ENCODE data around the gene TBXAS1. TPM values are rescaled to one million over a fixed set of nuclear protein-coding genes. Genes with fewer than 3 reads are reported as not detected.
"Not testable (repeated sequence)": the region's sequence is repeated elsewhere in the genome, so short reads cannot be mapped to it uniquely, and the experiment has no call there.

The TBXAS1 gene
- total and polyA plus RNA-seq, 8 donors, result 0.74 to 18.4 (median 2.2) TPM

- no peaks in the 10 kb centered on the region for H3K27me3 ChIP-seq
- no peaks in the 10 kb centered on the region for H3K9me3 ChIP-seq
- no peaks in the 10 kb centered on the region for H3K4me1 ChIP-seq
- 72 to 90% methylated on average over 4 of the region's 4 CpGs for WGBS, 2 donors
- no peaks in the 10 kb centered on the region for H3K36me3 ChIP-seq
- no peak overlapping the region for H3K27ac ChIP-seq
- no peak overlapping the region for H3K4me3 ChIP-seq
- ATAC-seq (no peak), DNase-seq (no peak), FAIRE-seq (no peak)
- intact Hi-C loops (cut with DNase I), result no loop called here
- no peak for TF ChIP-seq CTCF (IDR thresholded peaks at IDR 0.05)
These were observed 73.5 kb downstream of the TBXAS1 start for GRCh38 chr7:139902436-139903102.

GRCh38 chr7:139903103-139903477 lies 74.0 kb downstream of the TBXAS1 start:
- DNase-seq; H3K4me3 ChIP-seq; H3K4me1 ChIP-seq; ATAC-seq; H3K27me3 ChIP-seq; FAIRE-seq; H3K27ac ChIP-seq; intact Hi-C loops (cut with DNase I); H3K9me3 ChIP-seq; H3K36me3 ChIP-seq: not testable (repeated sequence)
- 65 to 68% methylated on average over 2 of the region's 2 CpGs for WGBS, 2 donors

GRCh38 chr7:139906879-139907278 lies 77.8 kb downstream of the TBXAS1 start:
- H3K4me3 ChIP-seq, result no peak overlapping the region
- FAIRE-seq, result no peak

GRCh38 chr7:139908792-139909191 lies 79.7 kb downstream of the TBXAS1 start:
- Histone ChIP-seq H3K36me3 (no peaks in the 10 kb centered on the region), H3K27ac (no peak overlapping the region), H3K27me3 (no peaks in the 10 kb centered on the region), H3K9me3 (no peaks in the 10 kb centered on the region), H3K4me1 (no peaks in the 10 kb centered on the region), H3K4me3 (no peak overlapping the region)
- DNase-seq (no peak), FAIRE-seq (no peak), ATAC-seq (no peak)
- intact Hi-C loops (cut with DNase I), result no loop called here
- TF ChIP-seq CTCF (IDR thresholded peaks at IDR 0.05), result no peak

More at GRCh38 chr7:139906879-139907278, 77.8 kb downstream of the TBXAS1 start:
- H3K4me1 ChIP-seq, result no peaks in the 10 kb centered on the region
- no peaks in the 10 kb centered on the region for H3K27me3 ChIP-seq
- H3K27ac ChIP-seq, result no peak overlapping the region
- DNase-seq, result no peak
- H3K36me3 ChIP-seq, result no peaks in the 10 kb centered on the region
- no peaks in the 10 kb centered on the region for H3K9me3 ChIP-seq
- intact Hi-C loops (cut with DNase I), result no loop called here
- no peak for ATAC-seq
- no peak for TF ChIP-seq CTCF (IDR thresholded peaks at IDR 0.05)

- ATAC-seq (no peak), FAIRE-seq (no peak), DNase-seq (no peak)
- intact Hi-C loops (cut with DNase I), result no loop called here
- Histone ChIP-seq H3K4me1 (no peaks in the 10 kb centered on the region), H3K27ac (no peak overlapping the region), H3K9me3 (no peaks in the 10 kb centered on the region), H3K27me3 (no peaks in the 10 kb centered on the region), H3K4me3 (no peak overlapping the region), H3K36me3 (no peaks in the 10 kb centered on the region)
- WGBS, 2 donors, result 60 to 70% methylated on average over 6 of the region's 6 CpGs
- no peak for TF ChIP-seq CTCF (IDR thresholded peaks at IDR 0.05)
These were observed 80.5 kb downstream of the TBXAS1 start for GRCh38 chr7:139909379-139910050.
